PFSK-1 (cell line): ENCODE measurements around the gene TPM3.

Experiments used
- FOXP2 ChIP-seq: optimal IDR thresholded peaks from 2 replicates; pipeline ENCODE3; 2011; ENCODE audit warnings: borderline replicate concordance, control low read depth, inconsistent platforms; ENCODE audit not compliant: insufficient read depth; ENCODE audit errors: extremely low read length, extremely low read depth
- POLR2AphosphoS5 ChIP-seq: IDR thresholded peaks from 2 replicates; pipeline ENCODE4 v1.6.1; 2012; ENCODE audit warnings: low read depth, mild to moderate bottlenecking, control low read depth, low read length, moderate library complexity
- REST ChIP-seq, 2 experiments: IDR thresholded peaks; 2 replicates each; pipeline versions ENCODE4 v1.6.1 to v1.8.0; 2011 to 2012; ENCODE audit warnings: low read depth in 2 of 2, low read length in 2 of 2, control low read depth in 1 of 2, inconsistent platforms in 1 of 2, mild to moderate bottlenecking in 1 of 2, moderate library complexity in 1 of 2; ENCODE audit not compliant: insufficient read depth in 1 of 2
- SIN3A ChIP-seq: IDR thresholded peaks from 2 replicates; pipeline ENCODE4 v1.6.1; 2012; ENCODE audit warnings: mild to moderate bottlenecking, low read length, moderate library complexity, borderline replicate concordance; ENCODE audit not compliant: insufficient read depth
- TAF1 ChIP-seq: IDR thresholded peaks from 2 replicates; pipeline ENCODE4 v1.6.1; 2012; ENCODE audit warnings: low read length, control low read depth, borderline replicate concordance; ENCODE audit not compliant: insufficient read depth

The TPM3 gene

GRCh38 chr1:154190550-154190949 is 1.4 kb downstream of the TPM3 start:
- TF ChIP-seq REST (IDR thresholded peaks at IDR 0.05; ENCODE audit: insufficient read depth in 1 of 2, low read depth in 2 of 2, low read length in 2 of 2): no peak
- no peak for TF ChIP-seq TAF1
- no peak for TF ChIP-seq SIN3A
- no peak for TF ChIP-seq POLR2AphosphoS5
- no peak for TF ChIP-seq FOXP2

GRCh38 chr1:154186852-154187501 is 4.9 kb downstream of the TPM3 start:
- TF ChIP-seq REST (IDR thresholded peaks at IDR 0.05; ENCODE audit: insufficient read depth in 1 of 2, low read depth in 2 of 2, low read length in 2 of 2) (no peak), POLR2AphosphoS5 (no peak), SIN3A (no peak), TAF1 (no peak), FOXP2 (no peak)

GRCh38 chr1:154186177-154186576 is 5.7 kb downstream of the TPM3 start:
- no peak for TF ChIP-seq POLR2AphosphoS5
- no peak for TF ChIP-seq FOXP2
- TF ChIP-seq TAF1: no peak
- no peak for TF ChIP-seq REST (IDR thresholded peaks at IDR 0.05; ENCODE audit: insufficient read depth in 1 of 2, low read depth in 2 of 2, low read length in 2 of 2)
- TF ChIP-seq SIN3A: no peak

- peak in 1 of 2 experiments; percentile 49; a peak in 1 of 4 replicates for TF ChIP-seq REST (IDR thresholded peaks at IDR 0.05; ENCODE audit: insufficient read depth in 1 of 2, low read depth in 2 of 2, low read length in 2 of 2)
- TF ChIP-seq SIN3A: peak; percentile 81; the same call in 1 of the 2 replicates
- TF ChIP-seq TAF1: peak; percentile 95
- TF ChIP-seq POLR2AphosphoS5: peak; percentile 95
- peak; percentile 88 for TF ChIP-seq FOXP2
These were observed 8.6 kb downstream of the TPM3 start for GRCh38 chr1:154183046-154183915.
